A673 (cell line): ENCODE measurements around the gene RGS16.

Experiments used
- CTCF ChIP-seq: fragments of 300-800, 200-600 bp; sonication (generic); conservative IDR thresholded peaks from 2 replicates; pipeline ENCODE4 v1.5.1; 2017; ENCODE audit warnings: low read depth, mild to moderate bottlenecking, antibody characterized with exemption, low read length, moderate library complexity, mixed read lengths
- EZH2 ChIP-seq: fragments of 200-600 bp; sonication (generic); IDR thresholded peaks from 2 replicates; pipeline ENCODE4 v1.6.1; 2017; ENCODE audit warnings: borderline replicate concordance, low read depth, mild to moderate bottlenecking, mixed read lengths, antibody characterized with exemption, low read length; ENCODE audit not compliant: poor library complexity, severe bottlenecking

GRCh38 chr1:182628657-182629056 lies 24.5 kb upstream of the RGS16 start:
- TF ChIP-seq CTCF (no peak), EZH2 (no peak)
